IMR-90 (cell line): Measurements from ENCODE around the gene ISCA1. TPM values are rescaled to one million over a fixed set of nuclear protein-coding genes. Genes with fewer than 3 reads are reported as not detected.

Source experiments
- ATAC-seq: fragments of 200-7000 bp; cut with Tn5 transposase; 2 replicates; pipeline ENCODE4 v1.9.1; 2020; ENCODE audit warnings: low read depth, mild to moderate bottlenecking, moderate library complexity
- BruUV-seq: library from RNA; stranded (reverse); fragments of 400-500 nt; replicated peaks from 2 replicates; lab custom pipeline; 2021; lab: Mats Ljungman, UMichigan
- CTCF ChIA-PET: fragments of 300-600 bp; formaldehyde crosslinking; extraction: SDS; loops from one replicate; lab custom pipeline; 2021; ENCODE audit warnings: antibody characterized with exemption; lab: Yijun Ruan, JAX
- POLR2A ChIA-PET: fragments of 300-600 bp; sonication (Branson Sonifier 250); formaldehyde crosslinking; loops from one replicate; lab custom pipeline; 2022; ENCODE audit warnings: antibody characterized with exemption; ENCODE audit not compliant: unreplicated experiment; lab: Charles Lee
- DNase-seq: peaks from one replicate; pipeline ENCODE4 v3.0.0; 2013
- H2AFZ ChIP-seq: replicated peaks from 2 replicates; pipeline ENCODE3; 2013; ENCODE audit warnings: low read length, mild to moderate bottlenecking; ENCODE audit not compliant: poor library complexity
- H2AK5ac ChIP-seq: 2 replicates; pipeline ENCODE4 v1.6.1; 2013; ENCODE audit warnings: low read depth, low read length, inconsistent platforms
- H2AK9ac ChIP-seq: replicated peaks from 2 replicates; pipeline ENCODE3; 2013; ENCODE audit warnings: mild to moderate bottlenecking, low read depth, low read length, moderate library complexity; ENCODE audit not compliant: poor library complexity
- H2BK120ac ChIP-seq: 2 replicates; pipeline ENCODE4 v1.6.1; 2013; ENCODE audit warnings: low read depth, low read length, inconsistent platforms
- H2BK15ac ChIP-seq: 3 replicates; pipeline ENCODE4 v1.6.1; 2013; ENCODE audit warnings: low read depth, low read length, inconsistent platforms
- H2BK20ac ChIP-seq: 2 replicates; pipeline ENCODE4 v1.6.1; 2013; ENCODE audit warnings: low read depth, mild to moderate bottlenecking, inconsistent platforms, low read length, moderate library complexity
- H2BK5ac ChIP-seq: 2 replicates; pipeline ENCODE4 v1.6.1; 2013; ENCODE audit warnings: mild to moderate bottlenecking, low read depth, low read length, inconsistent platforms; ENCODE audit not compliant: poor library complexity, severe bottlenecking
- H3K14ac ChIP-seq: replicated peaks from 2 replicates; pipeline ENCODE4 v1.6.1; 2013; ENCODE audit warnings: low read depth, low read length, inconsistent platforms
- H3K18ac ChIP-seq: 2 replicates; pipeline ENCODE4 v1.6.1; 2013; ENCODE audit warnings: low read depth, low read length, control low read depth
- H3K23ac ChIP-seq: 2 replicates; pipeline ENCODE4 v1.6.1; 2013; ENCODE audit warnings: low read depth, low read length, inconsistent platforms
- H3K27ac ChIP-seq: 2 replicates; pipeline ENCODE4 v1.5.1; 2013; ENCODE audit warnings: mild to moderate bottlenecking, control low read depth, low read length; ENCODE audit not compliant: insufficient read depth
- H3K27me3 ChIP-seq: 2 replicates; pipeline ENCODE4 v1.6.1; 2013; ENCODE audit warnings: low read length; ENCODE audit not compliant: control insufficient read depth, insufficient read depth
- H3K36me3 ChIP-seq: 2 replicates; pipeline ENCODE4 v1.6.1; 2013; ENCODE audit warnings: low read length, mixed read lengths; ENCODE audit not compliant: control insufficient read depth, insufficient read depth
- H3K4ac ChIP-seq: 2 replicates; pipeline ENCODE4 v1.6.1; 2013; ENCODE audit warnings: low read depth, low read length, inconsistent platforms
- H3K4me1 ChIP-seq: 2 replicates; pipeline ENCODE4 v1.6.1; 2013; ENCODE audit warnings: low read length, mixed read lengths; ENCODE audit not compliant: control insufficient read depth, insufficient read depth
- H3K4me2 ChIP-seq: 2 replicates; pipeline ENCODE4 v1.6.1; 2013; ENCODE audit warnings: low read depth, mild to moderate bottlenecking, control low read depth, low read length, moderate library complexity
- H3K4me3 ChIP-seq: 2 replicates; pipeline ENCODE4 v1.5.1; 2013; ENCODE audit warnings: low read depth, mild to moderate bottlenecking, control low read depth, low read length, moderate library complexity; ENCODE audit not compliant: insufficient read depth
- H3K56ac ChIP-seq: 2 replicates; pipeline ENCODE4 v1.6.1; 2013; ENCODE audit warnings: low read length, inconsistent platforms; ENCODE audit not compliant: insufficient read depth; ENCODE audit errors: extremely low read depth
- H3K79me1 ChIP-seq, 2 experiments: 2 replicates each; pipeline ENCODE4 v1.6.1; 2013; ENCODE audit warnings: low read length in 2 of 2, inconsistent platforms in 1 of 2, low read depth in 1 of 2
- H3K9ac ChIP-seq: 2 replicates; pipeline ENCODE4 v1.6.1; 2013; ENCODE audit warnings: low read depth, low read length, control low read depth
- H3K9me1 ChIP-seq: 2 replicates; pipeline ENCODE4 v1.6.1; 2013; ENCODE audit warnings: low read length, inconsistent platforms; ENCODE audit not compliant: insufficient read depth
- H3K9me3 ChIP-seq: 2 replicates; pipeline ENCODE4 v1.6.1; 2013; ENCODE audit warnings: low read length; ENCODE audit not compliant: control insufficient read depth, insufficient read depth
- H4K20me1 ChIP-seq: 2 replicates; pipeline ENCODE4 v1.6.1; 2013; ENCODE audit warnings: low read length, inconsistent platforms; ENCODE audit not compliant: insufficient read depth
- H4K5ac ChIP-seq: 2 replicates; pipeline ENCODE4 v1.6.1; 2013; ENCODE audit warnings: mild to moderate bottlenecking, low read depth, low read length, control low read depth
- H4K8ac ChIP-seq, 2 experiments: 2 replicates each; pipeline ENCODE4 v1.6.1; 2013; ENCODE audit warnings: low read depth in 2 of 2, low read length in 2 of 2, control low read depth in 1 of 2, inconsistent platforms in 1 of 2
- H4K91ac ChIP-seq: 2 replicates; pipeline ENCODE4 v1.6.1; 2013; ENCODE audit warnings: low read depth, low read length, inconsistent platforms; ENCODE audit not compliant: insufficient read depth
- BHLHE40 ChIP-seq: fragments of 150-350 bp; IDR thresholded peaks from 2 replicates; pipeline ENCODE4 v1.6.1; 2016; ENCODE audit warnings: mild to moderate bottlenecking, low read depth, low read length
- CEBPB ChIP-seq: IDR thresholded peaks from 2 replicates; pipeline ENCODE4 v1.6.1; 2012; ENCODE audit warnings: low read depth, low read length, improper control_type of control experiment
- CHD1 ChIP-seq: IDR thresholded peaks from 2 replicates; pipeline ENCODE4 v1.6.1; 2012; ENCODE audit warnings: low read depth, low read length, improper control_type of control experiment
- CTCF ChIP-seq: conservative IDR thresholded peaks from 2 replicates; pipeline ENCODE4 v1.5.1; 2012; ENCODE audit warnings: mild to moderate bottlenecking, low read depth, low read length, improper control_type of control experiment
- ELK1 ChIP-seq: fragments of 150-350 bp; IDR thresholded peaks from 2 replicates; pipeline ENCODE4 v1.6.1; 2016; ENCODE audit warnings: low read depth, mild to moderate bottlenecking, low read length, moderate library complexity, borderline replicate concordance
- FOS ChIP-seq: fragments of 150-350 bp; IDR thresholded peaks from 2 replicates; pipeline ENCODE4 v1.6.1; 2016; ENCODE audit warnings: low read depth, low read length
- MAFK ChIP-seq: IDR thresholded peaks from 2 replicates; pipeline ENCODE4 v1.6.1; 2012; ENCODE audit warnings: low read depth, low read length, improper control_type of control experiment
- MXI1 ChIP-seq: IDR thresholded peaks from 2 replicates; pipeline ENCODE4 v1.6.1; 2012; ENCODE audit warnings: low read depth, mild to moderate bottlenecking, low read length, moderate library complexity, borderline replicate concordance
- NFE2L2 ChIP-seq: fragments of 150-350 bp; IDR thresholded peaks from 2 replicates; pipeline ENCODE4 v1.6.1; 2016; ENCODE audit warnings: low read depth, mild to moderate bottlenecking, low read length
- POLR2A ChIP-seq: IDR thresholded peaks from 2 replicates; pipeline ENCODE4 v1.6.1; 2012; ENCODE audit warnings: mild to moderate bottlenecking, low read depth, low read length
- RAD21 ChIP-seq: IDR thresholded peaks from 2 replicates; pipeline ENCODE4 v1.6.1; 2012; ENCODE audit warnings: low read length, improper control_type of control experiment
- RCOR1 ChIP-seq: IDR thresholded peaks from 2 replicates; pipeline ENCODE4 v1.6.1; 2012; ENCODE audit warnings: mild to moderate bottlenecking, low read length, improper control_type of control experiment; ENCODE audit not compliant: insufficient replicate concordance
- RFX5 ChIP-seq: IDR thresholded peaks from 2 replicates; pipeline ENCODE4 v1.8.0; 2012; ENCODE audit warnings: low read depth, mild to moderate bottlenecking, low read length, moderate library complexity
- WGBS, 2 experiments: methylation state at CpG; one replicate each; pipeline versions ENCODE4 v1.1.5 to v1.1.7; 2013; ENCODE audit warnings: missing lambda C conversion rate in 2 of 2; ENCODE audit not compliant: insufficient read length in 1 of 2; ENCODE audit errors: extremely low coverage in 2 of 2; 5-methylcytosine and 5-hydroxymethylcytosine counted together
- dilution Hi-C: fragments of 300-500 bp; cut with HindIII; formaldehyde crosslinking; loops from one replicate; pipeline ENCODE4 v1.14.3; 2018; ENCODE audit warnings: low sequenced_read_pairs; ENCODE audit not compliant: unreplicated experiment
- in situ Hi-C: fragments of 300-500 bp; cut with MboI; formaldehyde crosslinking; loops from 3 replicates; pipeline ENCODE4 v1.14.3; 2019; ENCODE audit warnings: low sequenced_read_pairs, inconsistent platforms, mixed read lengths
- intact Hi-C: fragments of 100-400 bp; cut with micrococcal nuclease; formaldehyde crosslinking; loops from 2 replicates; pipeline ENCODE4 v1.10.0; 2022
- polyA plus RNA-seq, 3 experiments: library from polyadenylated mRNA; depleted of rRNA; stranded (reverse); fragments of >200 nt; gene quantifications; 2 replicates each; pipeline ENCODE4 v1.2.3, GENCODE V29; 2012; ENCODE audit warnings: low replicate concordance in 1 of 3
- total RNA-seq: library from RNA; depleted of rRNA; stranded (reverse); fragments of >200 nt; gene quantifications from 2 replicates; pipeline ENCODE4 v1.2.3, GENCODE V29; 2012

ISCA1 gene
- total and polyA plus RNA-seq, 2 of the 4 experiments (the other 2 are of a cell fraction), result 14.7 to 15.1 TPM

- peaks cover 15% of the 10 kb centered on the region for H3K36me3 ChIP-seq
- DNase-seq, result no peak
- peaks cover 5% of the 10 kb centered on the region for H3K9me1 ChIP-seq
- no peak overlapping the region for H3K4me2 ChIP-seq
- no peak overlapping the region for H4K8ac ChIP-seq
- no peak overlapping the region for H2AFZ ChIP-seq
- no peak overlapping the region for H3K4me3 ChIP-seq
- BruUV-seq, result no TSS peak
- no peak overlapping the region for H2BK15ac ChIP-seq
- dilution Hi-C loops (no loop called here), in situ Hi-C loops (no loop called here), intact Hi-C loops (loop anchor here (5.0 to 10.0 kb wide), 2 partner anchors 73 to 230 kb away; no protein-coding TSS in a partner anchor)
- no peak overlapping the region for H4K91ac ChIP-seq
- no peak overlapping the region for H2AK9ac ChIP-seq
- no peak overlapping the region for H3K27ac ChIP-seq
- ATAC-seq, result no peak
- no peak overlapping the region for H2BK5ac ChIP-seq
- H3K27me3 ChIP-seq, result no peaks in the 10 kb centered on the region
- peaks cover 31 to 51% of the 10 kb centered on the region in 2 experiments for H3K79me1 ChIP-seq
- H3K4ac ChIP-seq, result no peak overlapping the region
- no peak overlapping the region for H2BK120ac ChIP-seq
- no peak overlapping the region for H3K9ac ChIP-seq
- H2AK5ac ChIP-seq, result no peak overlapping the region
- no peak for TF ChIP-seq RFX5
- no peak for TF ChIP-seq BHLHE40
- no peak for TF ChIP-seq MXI1
- no peak for TF ChIP-seq NFE2L2
- no peak for TF ChIP-seq CEBPB
- no peak for TF ChIP-seq RCOR1
- TF ChIP-seq CTCF, result no peak
- TF ChIP-seq ELK1, result no peak
- no peak for TF ChIP-seq MAFK
- no peak for TF ChIP-seq FOS
- no peak for TF ChIP-seq RAD21
- TF ChIP-seq CHD1, result no peak
- no peak for TF ChIP-seq POLR2A
- H3K4me1 ChIP-seq, result peaks cover 4% of the 10 kb centered on the region
- CTCF ChIA-PET, result interaction anchor here (0.6 kb wide), 1 partner anchor 13 kb away, joined by 4 read pairs; no protein-coding TSS in a partner anchor
- no peak overlapping the region for H3K23ac ChIP-seq
- POLR2A ChIA-PET, result no interaction called here
- no peaks in the 10 kb centered on the region for H3K9me3 ChIP-seq
- no peak overlapping the region for H2BK20ac ChIP-seq
- peaks cover 10% of the 10 kb centered on the region; the same call in 1 of the 2 replicates for H4K20me1 ChIP-seq
- no peak overlapping the region for H3K14ac ChIP-seq
- H4K5ac ChIP-seq, result no peak overlapping the region
- 90% methylated on average over 3 of the region's 7 CpGs; no CpG with 5 or more reads in 1 of the 2 experiments for WGBS, 2 experiments
- H3K18ac ChIP-seq, result no peak overlapping the region
- no peak overlapping the region for H3K56ac ChIP-seq
These were observed 7.3 kb downstream of the ISCA1 start for GRCh38 chr9:86274821-86275643.
